Measurements from ENCODE around the gene CISTR. TPM values are rescaled to one million over a fixed set of nuclear protein-coding genes. Genes with fewer than 3 reads are reported as not detected.
"Not testable (repeated sequence)": the region's sequence is repeated elsewhere in the genome, so short reads cannot be mapped to it uniquely, and the experiment has no call there.

CISTR gene
- total RNA-seq, 1 experiment from 2014 or later: not detected

GRCh38 chr12:53725824-53726223 lies 26.0 kb downstream of the CISTR start:
- no peak for DNase-seq (ENCODE audit: extremely low read depth, low read depth)

GRCh38 chr12:53722450-53723041 lies 29.2 kb downstream of the CISTR start:
- DNase-seq (ENCODE audit: extremely low read depth, low read depth): peak; percentile 42

- no peak for DNase-seq (ENCODE audit: extremely low read depth, low read depth)
Measured at GRCh38 chr12:53720946-53721345, 30.8 kb downstream of the CISTR start.

GRCh38 chr12:53719649-53720048 lies 32.1 kb downstream of the CISTR start:
- DNase-seq (ENCODE audit: extremely low read depth, low read depth): no peak

- DNase-seq (ENCODE audit: extremely low read depth, low read depth): not testable (repeated sequence)
Measured at GRCh38 chr12:53718567-53718966, 33.2 kb downstream of the CISTR start.

GRCh38 chr12:53717319-53717718 lies 34.5 kb downstream of the CISTR start:
- no peak for DNase-seq (ENCODE audit: extremely low read depth, low read depth)

GRCh38 chr12:53714004-53714403 lies 37.8 kb downstream of the CISTR start:
- no peak for DNase-seq (ENCODE audit: extremely low read depth, low read depth)

GRCh38 chr12:53713516-53713915 lies 38.3 kb downstream of the CISTR start:
- DNase-seq (ENCODE audit: extremely low read depth, low read depth): no peak

- DNase-seq (ENCODE audit: extremely low read depth, low read depth): no peak
Measured at GRCh38 chr12:53712059-53712643, 39.6 kb downstream of the CISTR start.

- no peak for DNase-seq (ENCODE audit: extremely low read depth, low read depth)
Measured at GRCh38 chr12:53710091-53710490, 41.7 kb downstream of the CISTR start.

GRCh38 chr12:53709671-53710070 lies 42.1 kb downstream of the CISTR start:
- no peak for DNase-seq (ENCODE audit: extremely low read depth, low read depth)

- DNase-seq (ENCODE audit: extremely low read depth, low read depth): no peak
Measured at GRCh38 chr12:53706080-53706479, 45.7 kb downstream of the CISTR start.

- DNase-seq (ENCODE audit: extremely low read depth, low read depth): no peak
Measured at GRCh38 chr12:53703756-53704155, 48.0 kb downstream of the CISTR start.

- peak; percentile 71 for DNase-seq (ENCODE audit: extremely low read depth, low read depth)
Measured at GRCh38 chr12:53701518-53702264, 50.1 kb downstream of the CISTR start.

- DNase-seq (ENCODE audit: extremely low read depth, low read depth): no peak
Measured at GRCh38 chr12:53700567-53700966, 51.2 kb downstream of the CISTR start.

GRCh38 chr12:53699678-53700025 lies 52.1 kb downstream of the CISTR start:
- no peak for DNase-seq (ENCODE audit: extremely low read depth, low read depth)

- DNase-seq (ENCODE audit: extremely low read depth, low read depth): no peak
Measured at GRCh38 chr12:53698948-53699677, 52.7 kb downstream of the CISTR start.

GRCh38 chr12:53696655-53697331 lies 55.0 kb downstream of the CISTR start:
- DNase-seq (ENCODE audit: extremely low read depth, low read depth): no peak
